DMS53 treated with DMSO at 0.1 percent for 48 hours (cell line): ENCODE results near the gene ADAM21.
"Not testable (repeated sequence)": the region's sequence is repeated elsewhere in the genome, so short reads cannot be mapped to it uniquely, and the experiment has no call there.

ENCODE experiments used
- DNase-seq: peaks from one replicate; lab custom pipeline; 2025; ENCODE audit not compliant: unreplicated experiment; lab: John Stamatoyannopoulos, UW

ADAM21 gene

GRCh38 chr14:70451874-70452273, at the start of gene ADAM21:
ADAM21 (plus strand) TSS chr14:70452174; CDS start chr14:70457500, 5,326 bp downstream.
- no peak for DNase-seq

GRCh38 chr14:70403335-70403734, 48.6 kb upstream of the ADAM21 start:
- DNase-seq = not testable (repeated sequence)

GRCh38 chr14:70406216-70406615, 45.8 kb upstream of the ADAM21 start:
- not testable (repeated sequence) for DNase-seq

- no peak for DNase-seq
These were observed 44.4 kb upstream of the ADAM21 start for GRCh38 chr14:70407621-70408020.

- DNase-seq = no peak
These were observed 36.2 kb upstream of the ADAM21 start for GRCh38 chr14:70415788-70416187.

- no peak for DNase-seq
These were observed 35.6 kb upstream of the ADAM21 start for GRCh38 chr14:70416338-70416724.

GRCh38 chr14:70416725-70417349, 35.1 kb upstream of the ADAM21 start, which contains the start of gene SYNJ2BP:
SYNJ2BP (minus strand) TSS chr14:70417090; CDS start chr14:70416963, 127 bp downstream.
- DNase-seq = peak; percentile 75

- not testable (repeated sequence) for DNase-seq
These were observed 32.6 kb upstream of the ADAM21 start for GRCh38 chr14:70419270-70419931.

- DNase-seq = no peak
These were observed 29.4 kb upstream of the ADAM21 start for GRCh38 chr14:70422538-70422937.

GRCh38 chr14:70425354-70425753, 26.6 kb upstream of the ADAM21 start:
- no peak for DNase-seq

- DNase-seq = not testable (repeated sequence)
These were observed 25.4 kb upstream of the ADAM21 start for GRCh38 chr14:70426555-70426954.

- no peak for DNase-seq
These were observed 15.1 kb upstream of the ADAM21 start for GRCh38 chr14:70436867-70437266.

- no peak for DNase-seq
These were observed 10.3 kb upstream of the ADAM21 start for GRCh38 chr14:70441641-70442040.

GRCh38 chr14:70442750-70443149, 9.2 kb upstream of the ADAM21 start:
- DNase-seq = no peak

- peak; percentile 12 for DNase-seq
These were observed 3.2 kb upstream of the ADAM21 start for GRCh38 chr14:70448633-70449340.

- no peak for DNase-seq
These were observed 2.8 kb downstream of the ADAM21 start for GRCh38 chr14:70454731-70455130.

GRCh38 chr14:70468731-70469130, 16.8 kb downstream of the ADAM21 start:
- no peak for DNase-seq

- not testable (repeated sequence) for DNase-seq
These were observed 19.0 kb downstream of the ADAM21 start for GRCh38 chr14:70470863-70471563.

- no peak for DNase-seq
These were observed 20.5 kb downstream of the ADAM21 start for GRCh38 chr14:70472253-70473159.

GRCh38 chr14:70473825-70474224, 21.9 kb downstream of the ADAM21 start:
- DNase-seq = no peak
